GM23338 (cell line): Measurements from ENCODE around the gene GALNT6. TPM values are rescaled to one million over a fixed set of nuclear protein-coding genes. Genes with fewer than 3 reads are reported as not detected.

ENCODE experiments used
- ATAC-seq: fragments of 200-7000 bp; cut with Tn5 transposase; 3 replicates; pipeline ENCODE4 v1.9.1; 2020
- DNase-seq: peaks from one replicate; pipeline ENCODE4 v3.0.0-alpha.2; 2015; ENCODE audit warnings: low spot score
- H2AFZ ChIP-seq: fragments of 200-600 bp; sonication (generic); 2 replicates; pipeline ENCODE4 v1.8.0; 2016; ENCODE audit warnings: antibody characterized with exemption, mild to moderate bottlenecking, moderate library complexity
- H3F3A ChIP-seq: fragments of 200-600 bp; sonication (generic); replicated peaks from 2 replicates; pipeline ENCODE4 v1.8.0; 2017; ENCODE audit warnings: antibody characterized with exemption, mixed run types, low read depth
- H3K27ac ChIP-seq: fragments of 200-600 bp; sonication (generic); 2 replicates; pipeline ENCODE4 v1.6.1; 2016; ENCODE audit warnings: low read depth
- H3K27me3 ChIP-seq: fragments of 200-600 bp; sonication (generic); 2 replicates; pipeline ENCODE4 v1.8.0; 2016; ENCODE audit warnings: mild to moderate bottlenecking, mixed run types, moderate library complexity; ENCODE audit not compliant: insufficient read depth
- H3K36me3 ChIP-seq: fragments of 200-600 bp; sonication (generic); 2 replicates; pipeline ENCODE4 v1.8.0; 2016; ENCODE audit warnings: mild to moderate bottlenecking; ENCODE audit not compliant: insufficient read depth
- H3K4me1 ChIP-seq: fragments of 200-600 bp; sonication (generic); 2 replicates; pipeline ENCODE4 v1.8.0; 2016; ENCODE audit warnings: mild to moderate bottlenecking, moderate library complexity; ENCODE audit not compliant: insufficient read depth
- H3K4me2 ChIP-seq: fragments of 200-600 bp; sonication (generic); 2 replicates; pipeline ENCODE4 v1.7.1; 2017; ENCODE audit warnings: mixed run types
- H3K4me3 ChIP-seq: fragments of 200-600 bp; sonication (generic); 2 replicates; pipeline ENCODE4 v1.6.1; 2016; ENCODE audit warnings: mixed run types
- H3K79me2 ChIP-seq: fragments of 200-600 bp; sonication (generic); replicated peaks from 2 replicates; pipeline ENCODE4 v1.8.0; 2017; ENCODE audit warnings: mild to moderate bottlenecking; ENCODE audit not compliant: insufficient read depth
- H3K9me2 ChIP-seq: fragments of 200-600 bp; sonication (generic); 2 replicates; pipeline ENCODE4 v1.8.0; 2017; ENCODE audit not compliant: insufficient read depth
- H4K20me1 ChIP-seq: fragments of 200-600 bp; sonication (generic); replicated peaks from 2 replicates; pipeline ENCODE4 v1.8.0; 2017; ENCODE audit warnings: mild to moderate bottlenecking; ENCODE audit not compliant: insufficient read depth
- H3K27ac Mint-ChIP-seq: 2 replicates; pipeline ENCODE4 v1.8.0; 2020; ENCODE audit warnings: inconsistent platforms, mild to moderate bottlenecking, moderate library complexity, mixed read lengths
- H3K27me3 Mint-ChIP-seq: 3 replicates; pipeline ENCODE4 v1.8.0; 2022; ENCODE audit warnings: low read depth, mild to moderate bottlenecking, moderate library complexity, mixed read lengths, inconsistent platforms; ENCODE audit not compliant: insufficient read depth, poor library complexity
- H3K36me3 Mint-ChIP-seq: 3 replicates; pipeline ENCODE4 v1.8.0; 2021; ENCODE audit warnings: low read depth, mild to moderate bottlenecking, inconsistent platforms, moderate library complexity, mixed read lengths
- H3K4me1 Mint-ChIP-seq: 3 replicates; pipeline ENCODE4 v1.8.0; 2020; ENCODE audit warnings: mild to moderate bottlenecking, inconsistent platforms, mixed read lengths
- H3K4me3 Mint-ChIP-seq: 3 replicates; pipeline ENCODE4 v1.8.0; 2021; ENCODE audit warnings: moderate library complexity, mild to moderate bottlenecking, inconsistent platforms, mixed read lengths
- H3K9me3 Mint-ChIP-seq: 3 replicates; pipeline ENCODE4 v1.8.0; 2020; ENCODE audit warnings: moderate library complexity, mild to moderate bottlenecking, inconsistent platforms, mixed read lengths
- CREB1 ChIP-seq: fragments of 250-450 bp; sonication (Bioruptor Pico); IDR thresholded peaks from 2 replicates; pipeline ENCODE4 v1.5.0; 2020; ENCODE audit warnings: low read depth, mild to moderate bottlenecking, moderate library complexity
- EZH2 ChIP-seq: fragments of 200-600 bp; sonication (generic); IDR thresholded peaks from one replicate; pipeline ENCODE4 v1.8.0; 2017; ENCODE audit warnings: antibody characterized with exemption, mild to moderate bottlenecking, low read depth; ENCODE audit not compliant: unreplicated experiment
- JUNB ChIP-seq: IDR thresholded peaks from one replicate; pipeline ENCODE4 v1.6.1; 2016; ENCODE audit warnings: antibody characterized with exemption; ENCODE audit not compliant: unreplicated experiment
- NANOG ChIP-seq: IDR thresholded peaks from 2 replicates; pipeline ENCODE4 v1.6.1; 2016; ENCODE audit warnings: antibody characterized with exemption, borderline replicate concordance
- POLR2AphosphoS5 ChIP-seq: IDR thresholded peaks from 2 replicates; pipeline ENCODE4 v1.6.1; 2016; ENCODE audit warnings: antibody characterized with exemption, low read depth
- STAT1 ChIP-seq: IDR thresholded peaks from one replicate; pipeline ENCODE4 v1.6.1; 2016; ENCODE audit warnings: antibody characterized with exemption; ENCODE audit not compliant: unreplicated experiment
- ZNF114 ChIP-seq: fragments of 250-450 bp; sonication (Bioruptor Pico); IDR thresholded peaks from 2 replicates; pipeline ENCODE4 v1.5.0; 2020; ENCODE audit warnings: mild to moderate bottlenecking, moderate library complexity
- ZNF331 ChIP-seq: fragments of 250-450 bp; sonication (Bioruptor Pico); IDR thresholded peaks from 2 replicates; pipeline ENCODE4 v1.5.0; 2020; ENCODE audit warnings: low read depth, mild to moderate bottlenecking, moderate library complexity
- polyA plus RNA-seq: library from polyadenylated mRNA; unstranded; fragments of >200 nt; fragmentation: Nextera tagmentation; extraction: Ambion mirVana; gene quantifications from 2 replicates; pipeline ENCODE4 v1.2.1, GENCODE V29; 2016
- total RNA-seq: library from RNA; depleted of rRNA; stranded (reverse); fragments of >200 nt; shearing (Covaris generic); gene quantifications from 2 replicates; pipeline ENCODE4 v1.2.3, GENCODE V29; 2014
- TF ChIP-seq, protein P1 (sequence below), 2 experiments: fragments of 200-600 bp in 1 of 2; sonication (generic) in 1 of 2; conservative IDR thresholded peaks; 2 replicates each; pipeline versions ENCODE4 v1.5.1 to v1.6.1; 2016 to 2017; ENCODE audit warnings: antibody characterized with exemption in 2 of 2, low read depth in 2 of 2, mild to moderate bottlenecking in 2 of 2, moderate library complexity in 1 of 2
- TF ChIP-seq, protein P2 (sequence below): fragments of 250-450 bp; sonication (Bioruptor Pico); IDR thresholded peaks from 2 replicates; pipeline ENCODE4 v1.5.0; 2020; ENCODE audit warnings: mild to moderate bottlenecking, moderate library complexity

The GALNT6 gene
- total and polyA plus RNA-seq, 2 experiments from 2014 or later: 8.1 to 18.6 TPM

DNA sequence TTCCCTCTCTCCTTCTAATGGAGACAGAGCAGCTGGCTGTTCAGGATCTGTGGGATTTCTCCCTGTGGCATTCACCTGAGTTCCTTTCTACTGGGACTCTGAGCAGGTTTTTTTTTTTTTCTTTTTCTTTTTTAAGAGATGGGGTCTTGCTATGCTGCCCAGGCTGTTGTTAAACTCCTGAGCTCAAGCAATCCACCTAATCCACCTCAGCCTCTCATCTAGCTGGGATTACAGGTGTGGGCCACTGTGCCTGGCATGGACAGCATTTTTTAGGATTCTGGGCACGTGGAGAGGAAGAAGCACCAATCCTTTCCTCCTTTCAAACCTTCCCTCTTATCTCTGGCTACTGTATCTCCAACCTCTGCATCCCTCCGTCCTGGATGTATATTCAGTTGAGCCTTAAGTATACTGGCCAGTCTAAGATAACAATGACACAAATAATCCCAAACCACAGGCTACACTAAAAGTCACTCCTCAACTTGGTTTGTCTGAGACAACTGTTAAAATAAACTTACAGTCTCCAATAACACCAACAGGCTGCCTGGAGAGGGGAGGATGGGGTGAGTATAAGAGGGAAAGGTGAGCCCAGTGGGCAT lies 28.4 kb downstream of the GALNT6 start:
- Mint-ChIP-seq H3K36me3 (peaks cover 13% of the 10 kb centered on the region), H3K27me3 (peaks cover 4% of the 10 kb centered on the region), H3K9me3 (no peaks in the 10 kb centered on the region), H3K4me1 (no peaks in the 10 kb centered on the region), H3K27ac (no peak overlapping the region), H3K4me3 (no peak overlapping the region)
- H2AFZ ChIP-seq: no peak overlapping the region
- no peaks in the 10 kb centered on the region for H3K9me2 ChIP-seq
- no peak for ATAC-seq
- TF ChIP-seq CREB1 (CRISPR knock-in tag): no peak
- TF ChIP-seq, protein P1, sequence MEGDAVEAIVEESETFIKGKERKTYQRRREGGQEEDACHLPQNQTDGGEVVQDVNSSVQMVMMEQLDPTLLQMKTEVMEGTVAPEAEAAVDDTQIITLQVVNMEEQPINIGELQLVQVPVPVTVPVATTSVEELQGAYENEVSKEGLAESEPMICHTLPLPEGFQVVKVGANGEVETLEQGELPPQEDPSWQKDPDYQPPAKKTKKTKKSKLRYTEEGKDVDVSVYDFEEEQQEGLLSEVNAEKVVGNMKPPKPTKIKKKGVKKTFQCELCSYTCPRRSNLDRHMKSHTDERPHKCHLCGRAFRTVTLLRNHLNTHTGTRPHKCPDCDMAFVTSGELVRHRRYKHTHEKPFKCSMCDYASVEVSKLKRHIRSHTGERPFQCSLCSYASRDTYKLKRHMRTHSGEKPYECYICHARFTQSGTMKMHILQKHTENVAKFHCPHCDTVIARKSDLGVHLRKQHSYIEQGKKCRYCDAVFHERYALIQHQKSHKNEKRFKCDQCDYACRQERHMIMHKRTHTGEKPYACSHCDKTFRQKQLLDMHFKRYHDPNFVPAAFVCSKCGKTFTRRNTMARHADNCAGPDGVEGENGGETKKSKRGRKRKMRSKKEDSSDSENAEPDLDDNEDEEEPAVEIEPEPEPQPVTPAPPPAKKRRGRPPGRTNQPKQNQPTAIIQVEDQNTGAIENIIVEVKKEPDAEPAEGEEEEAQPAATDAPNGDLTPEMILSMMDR (conservative IDR thresholded peaks at IDR 0.05; ENCODE audit: low read depth in 2 of 2): no peak
- no peak for TF ChIP-seq POLR2AphosphoS5
- TF ChIP-seq ZNF331: no peak
- H3K4me3 ChIP-seq: no peak overlapping the region
- H3K36me3 ChIP-seq: no peaks in the 10 kb centered on the region
- H3F3A ChIP-seq: no peaks in the 10 kb centered on the region
- H3K79me2 ChIP-seq: no peaks in the 10 kb centered on the region
- H3K4me2 ChIP-seq: no peak overlapping the region
- H3K27ac ChIP-seq: no peak overlapping the region
- H3K4me1 ChIP-seq: no peaks in the 10 kb centered on the region
- no peaks in the 10 kb centered on the region for H3K27me3 ChIP-seq
- no peak for DNase-seq
- H4K20me1 ChIP-seq: no peaks in the 10 kb centered on the region; the same call in 1 of the 2 replicates

DNA sequence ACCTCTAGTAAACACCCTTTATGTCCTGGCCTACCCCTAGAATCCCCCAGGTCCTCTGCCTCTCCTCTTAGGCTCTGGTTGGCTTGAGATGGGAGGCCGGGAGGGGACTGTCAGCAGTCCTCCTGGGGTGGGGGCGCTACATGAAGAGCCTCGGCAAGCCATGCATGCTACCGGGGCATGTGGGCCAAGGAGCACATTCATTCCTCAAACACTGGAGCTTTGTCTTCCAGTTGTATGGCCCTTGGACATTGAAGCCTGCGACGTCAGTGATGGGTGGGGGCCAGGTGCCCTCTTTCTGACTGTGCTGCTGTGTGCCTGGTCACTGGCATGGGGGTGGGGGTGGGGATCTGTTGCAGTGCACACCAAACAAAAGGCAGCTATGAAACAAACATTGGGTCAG lies 28.9 kb downstream of the GALNT6 start:
- Mint-ChIP-seq H3K4me3 (no peak overlapping the region), H3K27me3 (peaks cover 4% of the 10 kb centered on the region), H3K36me3 (peaks cover 15% of the 10 kb centered on the region), H3K4me1 (no peaks in the 10 kb centered on the region), H3K9me3 (no peaks in the 10 kb centered on the region), H3K27ac (no peak overlapping the region)
- no peaks in the 10 kb centered on the region for H3K4me1 ChIP-seq
- no peaks in the 10 kb centered on the region for H3F3A ChIP-seq
- no peak overlapping the region for H3K4me3 ChIP-seq
- no peaks in the 10 kb centered on the region for H3K36me3 ChIP-seq
- H4K20me1 ChIP-seq: no peaks in the 10 kb centered on the region; the same call in 1 of the 2 replicates
- H3K27me3 ChIP-seq: no peaks in the 10 kb centered on the region
- no peaks in the 10 kb centered on the region for H3K79me2 ChIP-seq
- ATAC-seq (no peak), DNase-seq (no peak)
- H2AFZ ChIP-seq: no peak overlapping the region
- H3K27ac ChIP-seq: no peak overlapping the region
- H3K4me2 ChIP-seq: no peak overlapping the region
- H3K9me2 ChIP-seq: no peaks in the 10 kb centered on the region
- TF ChIP-seq NANOG (no peak), CREB1 (CRISPR knock-in tag) (no peak), EZH2 (no peak), POLR2AphosphoS5 (no peak), STAT1 (no peak), JUNB (no peak), ZNF114 (CRISPR knock-in tag) (no peak), ZNF331 (no peak)
- TF ChIP-seq, protein P2, sequence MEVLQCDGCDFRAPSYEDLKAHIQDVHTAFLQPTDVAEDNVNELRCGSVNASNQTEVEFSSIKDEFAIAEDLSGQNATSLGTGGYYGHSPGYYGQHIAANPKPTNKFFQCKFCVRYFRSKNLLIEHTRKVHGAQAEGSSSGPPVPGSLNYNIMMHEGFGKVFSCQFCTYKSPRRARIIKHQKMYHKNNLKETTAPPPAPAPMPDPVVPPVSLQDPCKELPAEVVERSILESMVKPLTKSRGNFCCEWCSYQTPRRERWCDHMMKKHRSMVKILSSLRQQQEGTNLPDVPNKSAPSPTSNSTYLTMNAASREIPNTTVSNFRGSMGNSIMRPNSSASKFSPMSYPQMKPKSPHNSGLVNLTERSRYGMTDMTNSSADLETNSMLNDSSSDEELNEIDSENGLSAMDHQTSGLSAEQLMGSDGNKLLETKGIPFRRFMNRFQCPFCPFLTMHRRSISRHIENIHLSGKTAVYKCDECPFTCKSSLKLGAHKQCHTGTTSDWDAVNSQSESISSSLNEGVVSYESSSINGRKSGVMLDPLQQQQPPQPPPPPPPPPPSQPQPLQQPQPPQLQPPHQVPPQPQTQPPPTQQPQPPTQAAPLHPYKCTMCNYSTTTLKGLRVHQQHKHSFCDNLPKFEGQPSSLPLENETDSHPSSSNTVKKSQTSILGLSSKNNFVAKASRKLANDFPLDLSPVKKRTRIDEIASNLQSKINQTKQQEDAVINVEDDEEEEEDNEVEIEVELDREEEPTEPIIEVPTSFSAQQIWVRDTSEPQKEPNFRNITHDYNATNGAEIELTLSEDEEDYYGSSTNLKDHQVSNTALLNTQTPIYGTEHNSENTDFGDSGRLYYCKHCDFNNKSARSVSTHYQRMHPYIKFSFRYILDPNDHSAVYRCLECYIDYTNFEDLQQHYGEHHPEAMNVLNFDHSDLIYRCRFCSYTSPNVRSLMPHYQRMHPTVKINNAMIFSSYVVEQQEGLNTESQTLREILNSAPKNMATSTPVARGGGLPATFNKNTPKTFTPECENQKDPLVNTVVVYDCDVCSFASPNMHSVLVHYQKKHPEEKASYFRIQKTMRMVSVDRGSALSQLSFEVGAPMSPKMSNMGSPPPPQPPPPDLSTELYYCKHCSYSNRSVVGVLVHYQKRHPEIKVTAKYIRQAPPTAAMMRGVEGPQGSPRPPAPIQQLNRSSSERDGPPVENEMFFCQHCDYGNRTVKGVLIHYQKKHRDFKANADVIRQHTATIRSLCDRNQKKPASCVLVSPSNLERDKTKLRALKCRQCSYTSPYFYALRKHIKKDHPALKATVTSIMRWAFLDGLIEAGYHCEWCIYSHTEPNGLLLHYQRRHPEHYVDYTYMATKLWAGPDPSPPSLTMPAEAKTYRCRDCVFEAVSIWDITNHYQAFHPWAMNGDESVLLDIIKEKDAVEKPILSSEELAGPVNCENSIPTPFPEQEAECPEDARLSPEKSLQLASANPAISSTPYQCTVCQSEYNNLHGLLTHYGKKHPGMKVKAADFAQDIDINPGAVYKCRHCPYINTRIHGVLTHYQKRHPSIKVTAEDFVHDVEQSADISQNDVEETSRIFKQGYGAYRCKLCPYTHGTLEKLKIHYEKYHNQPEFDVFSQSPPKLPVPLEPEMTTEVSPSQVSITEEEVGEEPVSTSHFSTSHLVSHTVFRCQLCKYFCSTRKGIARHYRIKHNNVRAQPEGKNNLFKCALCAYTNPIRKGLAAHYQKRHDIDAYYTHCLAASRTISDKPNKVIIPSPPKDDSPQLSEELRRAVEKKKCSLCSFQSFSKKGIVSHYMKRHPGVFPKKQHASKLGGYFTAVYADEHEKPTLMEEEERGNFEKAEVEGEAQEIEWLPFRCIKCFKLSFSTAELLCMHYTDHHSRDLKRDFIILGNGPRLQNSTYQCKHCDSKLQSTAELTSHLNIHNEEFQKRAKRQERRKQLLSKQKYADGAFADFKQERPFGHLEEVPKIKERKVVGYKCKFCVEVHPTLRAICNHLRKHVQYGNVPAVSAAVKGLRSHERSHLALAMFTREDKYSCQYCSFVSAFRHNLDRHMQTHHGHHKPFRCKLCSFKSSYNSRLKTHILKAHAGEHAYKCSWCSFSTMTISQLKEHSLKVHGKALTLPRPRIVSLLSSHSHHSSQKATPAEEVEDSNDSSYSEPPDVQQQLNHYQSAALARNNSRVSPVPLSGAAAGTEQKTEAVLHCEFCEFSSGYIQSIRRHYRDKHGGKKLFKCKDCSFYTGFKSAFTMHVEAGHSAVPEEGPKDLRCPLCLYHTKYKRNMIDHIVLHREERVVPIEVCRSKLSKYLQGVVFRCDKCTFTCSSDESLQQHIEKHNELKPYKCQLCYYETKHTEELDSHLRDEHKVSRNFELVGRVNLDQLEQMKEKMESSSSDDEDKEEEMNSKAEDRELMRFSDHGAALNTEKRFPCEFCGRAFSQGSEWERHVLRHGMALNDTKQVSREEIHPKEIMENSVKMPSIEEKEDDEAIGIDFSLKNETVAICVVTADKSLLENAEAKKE (CRISPR knock-in tag): no peak
